Measurements from ENCODE around the gene RBP2.

DNA sequence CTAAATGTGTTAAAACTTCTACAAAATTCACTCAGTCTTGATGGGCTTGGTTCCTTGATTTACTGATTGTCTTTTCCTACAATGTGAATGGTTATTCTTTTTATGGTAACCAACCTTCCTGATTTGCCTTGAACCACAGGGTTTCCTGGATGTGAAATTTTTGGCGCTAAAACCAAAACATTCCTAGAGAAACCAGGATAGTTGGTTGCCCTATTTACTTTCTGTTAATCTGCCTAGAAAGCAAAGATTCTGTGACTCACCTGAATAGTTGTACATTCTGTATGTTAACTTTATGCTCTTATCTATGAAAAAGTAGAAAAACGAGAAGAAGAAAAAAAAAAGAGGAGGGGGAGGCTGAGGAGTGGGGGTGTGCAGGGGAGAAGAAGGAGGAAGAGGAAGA lies 23.2 kb upstream of the RBP2 start:
- TF ChIP-seq, protein P1, sequence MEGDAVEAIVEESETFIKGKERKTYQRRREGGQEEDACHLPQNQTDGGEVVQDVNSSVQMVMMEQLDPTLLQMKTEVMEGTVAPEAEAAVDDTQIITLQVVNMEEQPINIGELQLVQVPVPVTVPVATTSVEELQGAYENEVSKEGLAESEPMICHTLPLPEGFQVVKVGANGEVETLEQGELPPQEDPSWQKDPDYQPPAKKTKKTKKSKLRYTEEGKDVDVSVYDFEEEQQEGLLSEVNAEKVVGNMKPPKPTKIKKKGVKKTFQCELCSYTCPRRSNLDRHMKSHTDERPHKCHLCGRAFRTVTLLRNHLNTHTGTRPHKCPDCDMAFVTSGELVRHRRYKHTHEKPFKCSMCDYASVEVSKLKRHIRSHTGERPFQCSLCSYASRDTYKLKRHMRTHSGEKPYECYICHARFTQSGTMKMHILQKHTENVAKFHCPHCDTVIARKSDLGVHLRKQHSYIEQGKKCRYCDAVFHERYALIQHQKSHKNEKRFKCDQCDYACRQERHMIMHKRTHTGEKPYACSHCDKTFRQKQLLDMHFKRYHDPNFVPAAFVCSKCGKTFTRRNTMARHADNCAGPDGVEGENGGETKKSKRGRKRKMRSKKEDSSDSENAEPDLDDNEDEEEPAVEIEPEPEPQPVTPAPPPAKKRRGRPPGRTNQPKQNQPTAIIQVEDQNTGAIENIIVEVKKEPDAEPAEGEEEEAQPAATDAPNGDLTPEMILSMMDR (conservative IDR thresholded peaks at IDR 0.05; ENCODE audit: low read length), result no peak
- no peak for TF ChIP-seq EZH2phosphoT487 (IDR thresholded peaks at IDR 0.05; ENCODE audit: borderline replicate concordance, low read depth, low read length)

Measured in OCI-LY7 (cell line).